ENCODE data around the gene WDR27. TPM values are rescaled to one million over a fixed set of nuclear protein-coding genes. Genes with fewer than 3 reads are reported as not detected.

WDR27 gene
- total RNA-seq, 2 donors from 2014 or later: 45.0 to 46.1 TPM

GRCh38 chr6:169500688-169501087 is 201.1 kb downstream of the WDR27 start:
- Mint-ChIP-seq H3K4me1 (ENCODE audit: low read depth) (no peaks in the 10 kb centered on the region), H3K27me3 (ENCODE audit: low read depth) (peaks cover 6% of the 10 kb centered on the region), H3K9me3 (no peaks in the 10 kb centered on the region), H3K36me3 (ENCODE audit: insufficient read depth in 2 of 2) (no peaks in the 10 kb centered on the region), H3K27ac (no peak overlapping the region), H3K4me3 (no peak overlapping the region)
- DNase-seq (no peak), ATAC-seq (replicated peaks in 1 of 2) (no peak)

GRCh38 chr6:169499848-169500247 is 202.0 kb downstream of the WDR27 start:
- Mint-ChIP-seq H3K27me3 (ENCODE audit: low read depth) (peaks cover 6% of the 10 kb centered on the region), H3K4me1 (ENCODE audit: low read depth) (no peaks in the 10 kb centered on the region), H3K27ac (no peak overlapping the region), H3K36me3 (ENCODE audit: insufficient read depth in 2 of 2) (no peaks in the 10 kb centered on the region), H3K9me3 (no peaks in the 10 kb centered on the region), H3K4me3 (no peak overlapping the region)
- DNase-seq (no peak), ATAC-seq (replicated peaks in 1 of 2) (no peak)

GRCh38 chr6:169498916-169499513 is 202.8 kb downstream of the WDR27 start:
- ATAC-seq (replicated peaks in 1 of 2) (no peak), DNase-seq (no peak)
- Mint-ChIP-seq H3K9me3 (no peaks in the 10 kb centered on the region), H3K27me3 (ENCODE audit: low read depth) (peaks cover 6% of the 10 kb centered on the region), H3K36me3 (ENCODE audit: insufficient read depth in 2 of 2) (no peaks in the 10 kb centered on the region), H3K27ac (no peak overlapping the region), H3K4me1 (ENCODE audit: low read depth) (no peaks in the 10 kb centered on the region), H3K4me3 (no peak overlapping the region)

- no peak overlapping the region for H3K27ac Mint-ChIP-seq
- no peak for DNase-seq
- peaks cover 6% of the 10 kb centered on the region for H3K27me3 Mint-ChIP-seq (ENCODE audit: low read depth)
- no peak for ATAC-seq (replicated peaks in 1 of 2)
- H3K9me3 Mint-ChIP-seq: no peaks in the 10 kb centered on the region
- no peak overlapping the region for H3K4me3 Mint-ChIP-seq
- no peaks in the 10 kb centered on the region for H3K36me3 Mint-ChIP-seq (ENCODE audit: insufficient read depth in 2 of 2)
- H3K4me1 Mint-ChIP-seq (ENCODE audit: low read depth): no peaks in the 10 kb centered on the region
These were observed 206.2 kb downstream of the WDR27 start for GRCh38 chr6:169495601-169496000.

- Mint-ChIP-seq H3K27me3 (ENCODE audit: low read depth) (peaks cover 6% of the 10 kb centered on the region), H3K4me1 (ENCODE audit: low read depth) (no peaks in the 10 kb centered on the region), H3K9me3 (no peaks in the 10 kb centered on the region), H3K4me3 (no peak overlapping the region), H3K36me3 (ENCODE audit: insufficient read depth in 2 of 2) (no peaks in the 10 kb centered on the region), H3K27ac (no peak overlapping the region)
- DNase-seq (no peak), ATAC-seq (replicated peaks in 1 of 2) (no peak)
These were observed 207.8 kb downstream of the WDR27 start for GRCh38 chr6:169494038-169494437.

GRCh38 chr6:169491482-169491881 is 210.3 kb downstream of the WDR27 start:
- no peak overlapping the region for H3K27ac Mint-ChIP-seq
- no peaks in the 10 kb centered on the region for H3K4me1 Mint-ChIP-seq (ENCODE audit: low read depth)
- no peak for ATAC-seq (replicated peaks in 1 of 2)
- H3K4me3 Mint-ChIP-seq: no peak overlapping the region
- H3K36me3 Mint-ChIP-seq (ENCODE audit: insufficient read depth in 2 of 2): no peaks in the 10 kb centered on the region
- no peaks in the 10 kb centered on the region for H3K9me3 Mint-ChIP-seq
- H3K27me3 Mint-ChIP-seq (ENCODE audit: low read depth): peaks cover 6% of the 10 kb centered on the region
- DNase-seq: no peak

- Mint-ChIP-seq H3K27ac (no peak overlapping the region), H3K4me1 (ENCODE audit: low read depth) (no peaks in the 10 kb centered on the region), H3K4me3 (no peak overlapping the region), H3K27me3 (ENCODE audit: low read depth) (peaks cover 1% of the 10 kb centered on the region), H3K36me3 (ENCODE audit: insufficient read depth in 2 of 2) (no peaks in the 10 kb centered on the region), H3K9me3 (no peaks in the 10 kb centered on the region)
- no peak for DNase-seq
- no peak for ATAC-seq (replicated peaks in 1 of 2)
These were observed 211.0 kb downstream of the WDR27 start for GRCh38 chr6:169490830-169491229.

GRCh38 chr6:169490246-169490641 is 211.6 kb downstream of the WDR27 start:
- no peaks in the 10 kb centered on the region for H3K27me3 Mint-ChIP-seq (ENCODE audit: low read depth)
- H3K36me3 Mint-ChIP-seq (ENCODE audit: insufficient read depth in 2 of 2): no peaks in the 10 kb centered on the region
- H3K9me3 Mint-ChIP-seq: no peaks in the 10 kb centered on the region
- DNase-seq: no peak
- no peak for ATAC-seq (replicated peaks in 1 of 2)
- H3K27ac Mint-ChIP-seq: no peak overlapping the region
- H3K4me1 Mint-ChIP-seq (ENCODE audit: low read depth): no peaks in the 10 kb centered on the region
- no peak overlapping the region for H3K4me3 Mint-ChIP-seq

GRCh38 chr6:169489563-169490245 is 212.1 kb downstream of the WDR27 start:
- DNase-seq (no peak), ATAC-seq (replicated peaks in 1 of 2) (no peak)
- H3K36me3 Mint-ChIP-seq (ENCODE audit: insufficient read depth in 2 of 2): no peaks in the 10 kb centered on the region
- H3K27me3 Mint-ChIP-seq (ENCODE audit: low read depth): no peaks in the 10 kb centered on the region
- no peaks in the 10 kb centered on the region for H3K4me1 Mint-ChIP-seq (ENCODE audit: low read depth)
- H3K27ac Mint-ChIP-seq: no peak overlapping the region
- no peaks in the 10 kb centered on the region for H3K9me3 Mint-ChIP-seq
- no peak overlapping the region for H3K4me3 Mint-ChIP-seq

GRCh38 chr6:169487579-169488436 is 214.0 kb downstream of the WDR27 start:
- DNase-seq (no peak), ATAC-seq (replicated peaks in 1 of 2) (no peak)
- no peaks in the 10 kb centered on the region for H3K27me3 Mint-ChIP-seq (ENCODE audit: low read depth)
- H3K4me1 Mint-ChIP-seq (ENCODE audit: low read depth): no peaks in the 10 kb centered on the region
- H3K36me3 Mint-ChIP-seq (ENCODE audit: insufficient read depth in 2 of 2): peaks cover 4 to 7% of the 10 kb centered on the region in 2 donors
- no peak overlapping the region for H3K27ac Mint-ChIP-seq
- H3K4me3 Mint-ChIP-seq: no peak overlapping the region
- peaks cover 6 to 10% of the 10 kb centered on the region in 2 donors for H3K9me3 Mint-ChIP-seq

GRCh38 chr6:169479783-169480495 is 221.9 kb downstream of the WDR27 start:
- peaks cover 18 to 25% of the 10 kb centered on the region in 2 donors for H3K9me3 Mint-ChIP-seq
- no peaks in the 10 kb centered on the region for H3K4me1 Mint-ChIP-seq (ENCODE audit: low read depth)
- H3K27me3 Mint-ChIP-seq (ENCODE audit: low read depth): no peaks in the 10 kb centered on the region
- H3K27ac Mint-ChIP-seq: no peak overlapping the region
- no peak overlapping the region for H3K4me3 Mint-ChIP-seq
- ATAC-seq (replicated peaks in 1 of 2) (no peak), DNase-seq (no peak)
- peaks cover 18 to 25% of the 10 kb centered on the region in 2 donors for H3K36me3 Mint-ChIP-seq (ENCODE audit: insufficient read depth in 2 of 2)

GRCh38 chr6:169474362-169474761 is 227.5 kb downstream of the WDR27 start:
- peaks cover 8 to 10% of the 10 kb centered on the region in 2 donors for H3K9me3 Mint-ChIP-seq
- no peaks in the 10 kb centered on the region for H3K27me3 Mint-ChIP-seq (ENCODE audit: low read depth)
- peaks cover 11 to 13% of the 10 kb centered on the region in 2 donors for H3K36me3 Mint-ChIP-seq (ENCODE audit: insufficient read depth in 2 of 2)
- no peak for DNase-seq
- H3K4me3 Mint-ChIP-seq: no peak overlapping the region
- H3K27ac Mint-ChIP-seq: no peak overlapping the region
- ATAC-seq (replicated peaks in 1 of 2): no peak
- no peaks in the 10 kb centered on the region for H3K4me1 Mint-ChIP-seq (ENCODE audit: low read depth)

GRCh38 chr6:169473663-169474062 is 228.2 kb downstream of the WDR27 start:
- Mint-ChIP-seq H3K27ac (no peak overlapping the region), H3K9me3 (peaks cover 5 to 15% of the 10 kb centered on the region in 2 donors), H3K36me3 (ENCODE audit: insufficient read depth in 2 of 2) (peaks cover 12 to 15% of the 10 kb centered on the region in 2 donors), H3K27me3 (ENCODE audit: low read depth) (no peaks in the 10 kb centered on the region), H3K4me1 (ENCODE audit: low read depth) (no peaks in the 10 kb centered on the region), H3K4me3 (no peak overlapping the region)
- ATAC-seq (replicated peaks in 1 of 2) (no peak), DNase-seq (no peak)

Measured in activated T-cell treated with anti-CD3 and anti-CD28 coated beads, Interleukin-2, amount 50 U/mL, for 72 hours (primary cell).